Head of caudate nucleus (tissue), 42 donors: Measurements from ENCODE around the gene MYOM1.

Source experiments
- DNase-seq, 42 donors: peaks; one replicate each; pipeline versions ENCODE4 v3.0.0 to v3.0.0-alpha.2; 2020 to 2021; ENCODE audit warnings: mixed read lengths in 7 of 42
- intact Hi-C: fragments of 100-400 bp; cut with DNase I; formaldehyde crosslinking; loops from one replicate; pipeline ENCODE4 v1.15.0; 2022

The MYOM1 gene

DNA sequence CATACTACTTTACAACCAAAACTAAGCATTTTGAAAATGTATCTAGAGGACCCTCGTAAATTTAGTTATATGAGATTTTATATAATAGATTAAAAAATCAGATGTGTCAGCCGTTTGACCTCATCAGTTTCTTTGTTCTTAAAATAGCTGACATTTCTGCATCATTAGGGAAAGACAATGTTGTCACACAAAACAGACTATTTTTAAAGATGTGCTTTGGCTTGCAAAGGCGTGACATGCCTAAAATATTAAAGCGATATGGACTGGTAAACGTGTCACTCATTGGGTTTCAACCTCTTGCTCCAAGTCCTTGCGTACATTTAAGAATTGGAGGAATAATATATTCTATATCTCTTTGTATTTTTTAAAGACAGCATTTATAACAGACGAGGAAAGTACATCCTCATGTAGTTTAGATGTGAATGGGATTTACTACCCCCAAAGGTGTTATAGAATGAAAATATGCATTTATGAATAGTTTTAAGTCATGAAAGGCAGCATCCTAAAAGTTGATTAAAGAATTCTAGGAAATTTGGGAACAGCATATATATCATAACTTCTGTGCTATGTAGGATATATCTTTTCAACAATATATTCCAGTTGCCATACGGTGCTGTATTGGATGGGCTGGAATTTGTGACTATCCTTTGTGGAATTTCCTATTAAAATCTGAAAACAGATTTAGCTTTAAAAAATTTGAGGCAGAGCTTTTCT lies 31.6 kb upstream of the MYOM1 start:
- no peak for DNase-seq
- intact Hi-C loops, result no loop called here

DNA sequence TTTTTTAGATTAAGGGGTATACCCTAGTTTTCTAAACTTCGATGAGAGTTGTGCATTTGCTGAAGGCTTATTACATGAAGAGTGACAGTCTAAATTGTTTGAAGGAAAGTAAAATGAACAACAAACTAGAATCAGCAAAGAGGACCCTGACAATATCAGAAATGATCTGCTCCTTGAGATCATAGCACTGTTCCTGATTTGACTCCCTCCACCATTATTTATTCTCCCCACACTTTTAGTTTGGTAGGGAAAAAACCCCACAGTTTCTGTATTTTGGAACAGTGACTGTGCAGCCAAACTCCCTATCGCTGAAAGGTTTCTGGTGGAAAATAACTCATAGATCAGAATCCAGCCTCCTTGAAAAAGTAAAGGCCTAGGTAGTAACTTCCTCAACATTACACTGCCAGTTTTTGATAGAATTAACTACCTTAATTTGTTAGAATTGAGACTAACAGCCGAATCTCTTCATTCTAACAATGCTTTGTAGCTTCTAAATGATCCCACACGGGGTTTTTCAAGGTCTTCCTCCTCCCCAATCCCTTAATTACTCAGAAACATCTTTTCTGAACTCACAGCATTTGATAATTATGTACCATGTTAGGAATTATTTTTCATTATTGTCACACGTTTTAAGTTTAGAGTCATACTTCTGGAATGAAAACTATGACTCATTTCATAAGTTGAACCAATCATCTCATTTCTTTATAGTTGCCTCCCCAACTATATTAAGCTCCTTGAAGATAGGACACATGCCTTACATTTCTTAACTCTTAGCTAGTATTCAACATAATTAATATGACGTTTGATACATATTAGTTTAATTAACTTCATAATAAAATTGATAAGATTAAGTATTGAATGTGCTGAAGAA lies 30.7 kb upstream of the MYOM1 start:
- intact Hi-C loops, result no loop called here
- DNase-seq, result no peak

DNA sequence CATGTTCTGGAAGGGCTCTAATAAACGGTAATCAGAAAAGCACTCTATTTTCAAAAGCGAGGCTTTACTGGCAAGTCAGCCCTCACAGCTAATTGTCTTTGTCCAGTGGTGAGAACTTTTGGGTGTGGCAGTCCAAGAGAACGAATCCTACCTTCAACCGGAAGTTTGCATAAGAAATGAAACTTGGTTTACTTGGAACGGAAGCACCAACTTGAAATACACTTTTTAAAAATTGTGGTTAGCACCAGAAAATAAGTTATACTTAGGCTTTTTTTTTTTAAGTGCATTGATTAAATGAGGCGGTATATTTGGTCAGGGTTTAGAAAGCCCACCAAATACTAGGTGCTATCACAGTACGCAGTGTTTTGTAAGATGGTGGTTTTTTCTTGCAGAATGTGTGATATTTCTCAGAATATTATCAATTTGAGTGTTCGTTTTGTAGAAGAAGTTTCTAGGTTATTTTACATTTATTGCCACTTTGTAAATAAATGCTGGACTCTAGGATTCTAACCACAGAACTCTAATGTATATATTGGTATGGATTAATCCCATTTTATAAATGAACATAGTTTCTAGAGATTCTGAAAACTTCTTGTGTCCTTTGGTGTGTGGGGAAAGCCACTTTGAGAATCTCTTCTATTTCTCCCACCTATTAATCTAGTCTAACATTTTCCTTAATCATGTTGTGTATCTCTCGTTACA lies 29.0 kb upstream of the MYOM1 start:
- intact Hi-C loops, result loop anchor here (5.0 to 10.0 kb wide), 2 partner anchors 234 to 317 kb away; partner anchors contain the start of gene LPIN2
- DNase-seq, result no peak

DNA sequence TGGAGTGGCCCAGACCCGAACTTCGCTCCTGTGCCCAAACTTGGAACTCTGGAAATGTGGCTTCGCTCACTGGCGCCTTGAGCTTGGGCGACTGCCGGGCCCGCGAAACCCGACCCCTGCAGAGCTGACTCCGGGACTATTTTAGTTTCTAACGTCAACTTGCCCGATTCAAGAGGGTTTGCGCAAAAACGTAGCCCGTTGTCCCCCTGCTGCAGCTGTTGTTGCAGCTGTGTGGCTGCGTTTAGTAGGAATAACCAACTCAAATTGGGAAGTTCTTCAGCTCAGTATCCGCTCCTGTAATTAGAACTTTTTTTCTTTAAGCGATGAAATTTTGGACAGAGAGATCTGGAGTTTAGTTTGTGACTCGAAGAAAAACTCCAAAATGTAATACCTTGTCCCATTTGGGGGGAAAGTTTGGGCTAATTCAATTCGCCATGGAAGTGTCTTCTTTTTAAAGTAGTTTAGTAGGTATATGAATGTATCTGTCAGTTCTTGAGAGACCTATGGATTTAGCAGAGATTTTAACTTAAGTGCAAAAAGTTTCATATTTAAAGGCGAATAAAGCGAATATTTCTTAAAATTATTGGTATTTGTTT lies 28.4 kb upstream of the MYOM1 start:
- intact Hi-C loops, result loop anchor here (5.0 to 10.0 kb wide), 2 partner anchors 233 to 316 kb away; partner anchors contain the start of gene LPIN2

DNA sequence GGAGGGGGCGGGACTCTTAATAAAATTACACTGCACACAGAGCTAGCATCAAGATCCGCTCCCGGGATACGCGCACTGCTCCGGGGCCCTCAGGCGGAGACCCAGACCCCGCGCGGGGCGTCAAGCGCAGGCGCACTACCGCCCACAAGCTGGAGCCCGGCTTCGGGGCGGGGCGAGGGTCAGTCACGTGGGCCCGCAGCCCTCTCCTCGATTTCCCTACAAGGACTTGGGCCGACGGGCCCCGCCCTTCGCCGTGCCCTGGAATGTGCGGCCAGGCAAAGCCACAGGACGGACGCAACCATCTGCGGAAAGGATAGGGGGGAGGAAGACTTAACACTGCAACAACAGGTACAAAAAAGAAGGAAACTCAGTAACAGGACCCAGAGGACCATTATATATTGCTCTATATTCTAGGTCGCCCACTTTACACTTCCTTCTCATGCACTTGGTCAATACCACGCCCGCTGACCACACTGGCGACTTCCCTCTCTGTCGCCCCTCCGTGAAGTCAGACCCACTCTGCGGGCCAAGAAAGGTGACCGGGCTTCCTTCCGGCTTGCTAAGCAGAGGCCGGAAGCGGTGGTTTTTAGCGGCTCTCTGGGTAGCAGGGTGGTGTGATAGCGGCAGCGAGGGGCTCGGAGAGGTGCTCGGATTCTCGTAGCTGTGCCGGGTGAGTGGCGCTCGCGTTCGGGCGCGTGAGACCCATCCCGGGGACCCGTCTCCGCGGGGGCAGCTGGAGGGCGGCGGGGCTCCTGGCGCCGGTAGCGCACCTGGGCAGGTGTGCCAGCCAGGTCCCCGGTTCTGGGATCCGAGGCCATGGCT lies 27.7 kb upstream of the MYOM1 start, which contains the start of gene MYL12A:
Gene MYL12A, plus strand, starts transcription at position 562 of the 822 bp plus-strand sequence. CDS start 5,447 bp downstream, outside the sequence.
- intact Hi-C loops, result loop anchor here (5.0 to 10.0 kb wide), 2 partner anchors 233 to 315 kb away; partner anchors contain the start of gene LPIN2
- DNase-seq, result peak; percentile 88 to 97 (median 93)

More for the DNA sequence above, 28.4 kb upstream of the MYOM1 start:
- DNase-seq, result peak in 8 of 42 donors; percentile 11 to 47 (median 26)

DNA sequence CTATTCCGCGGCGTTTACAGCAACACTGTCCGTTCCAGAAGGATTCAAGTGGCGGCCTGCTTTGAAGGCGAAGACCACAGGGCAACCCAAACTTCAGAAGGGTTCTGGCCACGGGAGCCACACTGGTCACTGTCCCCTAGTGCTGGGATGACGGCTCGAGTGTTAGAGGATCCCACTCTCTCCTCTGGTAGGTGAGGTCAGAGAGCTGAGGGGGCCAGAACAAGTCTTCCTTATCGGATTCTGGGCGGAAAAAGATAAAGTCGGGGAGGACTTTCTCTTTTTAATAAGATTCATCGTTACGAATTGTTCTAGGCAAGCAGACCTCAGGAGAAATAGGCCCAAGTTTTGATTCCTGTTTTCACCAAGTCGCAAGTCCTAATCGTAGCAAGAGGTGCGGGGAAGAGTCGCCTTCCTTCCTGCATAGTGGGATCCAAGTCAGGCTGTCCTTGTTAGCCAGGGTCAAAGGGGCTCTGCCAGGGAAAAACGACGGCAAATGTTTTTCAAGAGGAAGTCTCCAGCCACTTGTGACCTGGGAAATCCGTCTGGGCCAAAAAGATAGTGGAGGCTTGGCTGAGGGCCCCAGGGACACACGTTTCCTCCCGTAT lies 27.0 kb upstream of the MYOM1 start:
- DNase-seq, result peak in 31 of 42 donors; percentile 11 to 70 (median 31)
- intact Hi-C loops, result loop anchor here (5.0 to 10.0 kb wide), 2 partner anchors 232 to 314 kb away; partner anchors contain the start of gene LPIN2

DNA sequence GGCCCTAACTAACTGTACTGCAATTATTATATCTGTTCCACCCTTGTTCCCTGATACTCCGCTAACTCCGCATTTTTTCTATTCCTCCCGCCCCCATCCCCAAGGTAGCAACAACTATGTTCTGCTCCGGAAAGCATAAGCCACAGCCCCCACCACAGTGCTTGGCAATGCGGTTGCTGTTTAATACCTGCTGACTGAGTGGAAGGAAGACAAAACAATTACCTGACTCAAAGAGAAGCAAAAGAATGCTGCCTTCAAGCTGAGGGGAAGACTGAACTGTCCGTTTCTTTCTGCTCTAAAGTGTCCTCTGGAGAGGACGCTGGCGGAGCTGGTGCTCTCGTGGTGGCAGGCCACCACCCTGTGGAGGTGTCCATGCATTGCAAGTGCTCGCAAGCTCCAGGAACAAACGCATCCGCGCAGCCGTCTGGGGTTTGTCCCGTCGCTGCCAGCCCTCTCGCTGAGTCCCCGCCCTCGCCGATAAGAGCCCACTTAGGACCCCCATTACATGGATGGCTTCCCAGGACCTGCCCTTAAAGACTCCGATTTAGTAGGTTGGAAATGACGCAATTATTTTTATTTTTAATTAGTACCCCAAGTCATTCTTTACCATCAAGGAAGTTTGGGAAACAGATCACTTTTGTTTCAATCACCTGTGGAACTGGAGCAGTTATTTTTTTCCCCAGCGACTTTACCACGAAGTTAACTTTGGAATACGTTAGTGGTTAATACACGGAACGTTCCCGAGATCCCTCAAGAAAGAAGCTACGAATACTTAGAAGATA lies 26.3 kb upstream of the MYOM1 start:
- DNase-seq, result peak; percentile 77 to 95 (median 88)

DNA sequence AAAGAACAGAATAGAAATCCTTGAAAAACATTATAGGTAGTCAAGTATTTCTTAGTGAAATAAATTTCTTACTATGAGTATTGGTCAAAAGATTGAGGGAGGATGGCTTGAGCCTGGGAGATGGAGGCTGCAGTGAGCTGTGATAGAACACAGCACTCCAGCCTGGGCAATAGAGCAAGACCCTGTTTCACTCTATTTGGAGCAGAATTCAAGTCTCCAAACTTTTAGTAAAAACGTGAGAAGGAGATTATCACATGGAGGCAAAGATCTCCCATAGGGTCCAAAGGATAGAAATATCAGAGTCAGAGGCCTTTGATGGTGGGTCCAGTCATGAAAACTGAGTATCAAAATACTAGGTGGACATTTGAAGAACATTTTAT lies 25.4 kb upstream of the MYOM1 start:
- DNase-seq, result no peak
- intact Hi-C loops, result loop anchor here (5.0 to 10.0 kb wide), 2 partner anchors 230 to 313 kb away; partner anchors contain the start of gene LPIN2

More for the DNA sequence above, 26.3 kb upstream of the MYOM1 start:
- intact Hi-C loops, result loop anchor here (5.0 to 10.0 kb wide), 2 partner anchors 231 to 314 kb away; partner anchors contain the start of gene LPIN2

DNA sequence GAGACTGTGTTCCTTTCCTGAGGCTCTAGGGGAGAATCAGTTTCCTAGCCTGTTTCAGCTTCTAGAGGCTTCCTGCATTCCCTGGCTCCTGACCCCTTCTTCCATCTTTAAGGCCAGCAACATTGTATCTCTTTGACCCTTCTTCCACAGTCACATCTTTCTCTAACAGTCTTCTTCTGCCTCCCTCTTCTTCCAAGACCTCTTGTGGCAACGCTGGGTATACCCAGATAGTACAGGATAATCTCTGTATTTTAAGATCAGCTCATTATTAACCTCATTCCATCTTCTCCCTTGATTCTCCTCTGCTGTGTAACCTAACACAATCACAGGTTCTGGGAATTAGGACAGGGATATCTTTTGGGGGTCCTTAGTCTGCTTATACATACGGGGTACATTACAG lies 19.0 kb upstream of the MYOM1 start:
- intact Hi-C loops, result no loop called here
- no peak for DNase-seq

DNA sequence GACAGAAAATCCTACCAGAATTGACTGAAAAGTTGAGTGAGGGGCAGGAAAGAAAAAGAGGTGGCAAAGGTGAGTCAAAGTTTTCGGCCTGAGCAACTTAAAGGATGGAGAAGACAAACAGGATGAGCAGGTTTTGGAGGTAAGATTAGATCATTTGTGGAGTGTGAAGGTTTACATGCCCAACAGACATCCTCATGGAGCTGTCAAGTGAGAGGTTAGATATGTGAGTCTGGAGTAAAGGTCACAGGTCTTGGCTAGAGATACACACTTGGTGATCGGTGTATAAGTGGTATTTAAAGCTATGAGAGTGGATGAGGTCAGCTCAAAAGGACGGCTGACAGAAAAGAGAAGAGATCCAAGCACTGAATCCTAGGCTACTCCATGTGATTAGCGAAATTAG lies 16.7 kb upstream of the MYOM1 start:
- intact Hi-C loops, result no loop called here
- DNase-seq, result no peak

DNA sequence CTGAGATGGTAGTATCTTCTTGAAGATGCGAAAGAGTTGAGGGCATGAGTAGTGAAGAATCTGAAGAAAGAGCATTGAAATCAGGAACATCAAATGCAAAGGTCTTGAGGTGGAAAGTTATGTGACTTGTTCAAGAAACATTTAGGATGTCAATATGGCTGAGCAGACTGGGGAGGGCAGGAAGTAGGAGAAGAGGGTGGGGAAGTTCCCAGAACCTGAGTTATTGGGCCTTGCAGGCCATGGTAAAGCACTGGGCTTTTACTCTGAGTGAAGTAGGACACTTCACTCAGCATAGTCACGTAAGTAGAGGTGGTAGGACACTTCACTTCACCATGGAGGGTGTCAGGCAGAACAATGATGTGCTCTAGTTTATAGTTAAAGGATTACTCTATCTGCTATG lies 16.1 kb upstream of the MYOM1 start:
- no peak for DNase-seq
- intact Hi-C loops, result no loop called here

DNA sequence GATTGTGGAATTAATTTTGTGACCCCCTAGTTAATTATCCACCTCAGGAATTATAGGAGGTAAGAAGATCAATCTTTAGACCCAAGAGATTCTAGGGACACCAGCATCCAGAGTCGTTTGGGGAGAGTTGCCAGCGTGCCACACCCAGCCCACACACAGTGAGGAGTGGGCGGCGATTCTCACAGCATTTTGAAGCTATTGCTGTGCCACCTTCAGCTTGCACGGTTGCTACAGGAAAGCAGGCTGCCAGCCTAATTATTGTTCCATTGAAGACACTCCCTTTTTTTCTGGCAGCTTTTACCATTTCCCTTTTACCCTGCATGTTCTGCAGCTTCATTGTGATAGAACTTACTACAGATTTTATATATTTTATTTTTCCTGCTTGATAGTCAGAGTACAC lies 14.7 kb upstream of the MYOM1 start:
- intact Hi-C loops, result no loop called here
- peak; percentile 39 to 92 (median 72) for DNase-seq

DNA sequence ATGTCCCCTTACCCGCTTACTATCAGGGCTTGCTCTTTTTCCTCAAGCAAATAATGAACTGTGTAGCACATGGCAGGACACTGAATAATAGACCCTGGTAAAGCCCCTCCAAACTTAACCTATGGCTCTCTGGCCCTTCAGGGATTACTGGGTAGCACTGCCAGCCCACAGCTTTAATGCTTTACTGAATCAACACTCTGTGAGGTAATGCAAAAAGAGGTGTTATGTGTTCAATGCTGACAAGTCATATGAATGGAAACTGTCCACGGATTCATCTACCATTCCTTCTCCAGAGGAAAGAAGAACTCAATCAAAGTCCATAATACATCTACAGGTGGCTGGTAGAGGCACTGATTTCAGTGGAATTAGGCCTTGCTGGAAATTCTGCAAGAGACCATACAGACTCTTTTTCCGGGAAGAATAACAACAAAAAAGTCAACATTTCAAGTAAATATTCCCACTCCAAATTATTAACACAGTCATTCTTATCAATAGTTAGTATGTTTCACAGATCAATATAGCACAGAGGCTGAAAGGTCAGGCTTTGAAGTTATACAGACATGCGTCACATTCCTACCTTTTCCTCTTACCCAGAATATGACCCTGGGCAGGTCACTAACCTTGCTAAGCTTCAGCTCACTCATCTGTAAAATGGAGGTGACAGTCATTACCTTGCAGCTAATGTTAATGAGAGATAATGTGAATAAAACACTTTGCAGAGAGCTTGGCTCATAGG lies 13.8 kb upstream of the MYOM1 start:
- peak in 1 of 42 donors; percentile 9 for DNase-seq
- intact Hi-C loops, result no loop called here

DNA sequence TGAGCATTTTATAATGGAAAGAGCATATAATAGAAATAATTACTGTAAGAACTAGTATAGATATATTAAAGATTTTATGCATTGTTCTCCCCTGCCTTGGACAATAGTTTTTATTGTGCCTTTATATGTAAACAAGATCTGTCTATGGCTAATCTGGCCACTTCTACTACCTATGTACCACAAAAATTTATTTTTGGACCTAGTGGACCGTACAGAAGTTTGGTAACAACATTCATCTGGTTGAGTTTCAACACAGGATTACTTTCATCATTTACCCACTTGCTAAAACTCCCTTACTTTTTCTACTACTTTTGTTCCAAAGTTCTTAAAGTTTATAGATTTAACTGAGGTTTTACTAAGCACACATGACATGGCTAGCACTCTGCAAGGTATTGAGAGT lies 13.2 kb upstream of the MYOM1 start:
- no peak for DNase-seq
- intact Hi-C loops, result no loop called here

DNA sequence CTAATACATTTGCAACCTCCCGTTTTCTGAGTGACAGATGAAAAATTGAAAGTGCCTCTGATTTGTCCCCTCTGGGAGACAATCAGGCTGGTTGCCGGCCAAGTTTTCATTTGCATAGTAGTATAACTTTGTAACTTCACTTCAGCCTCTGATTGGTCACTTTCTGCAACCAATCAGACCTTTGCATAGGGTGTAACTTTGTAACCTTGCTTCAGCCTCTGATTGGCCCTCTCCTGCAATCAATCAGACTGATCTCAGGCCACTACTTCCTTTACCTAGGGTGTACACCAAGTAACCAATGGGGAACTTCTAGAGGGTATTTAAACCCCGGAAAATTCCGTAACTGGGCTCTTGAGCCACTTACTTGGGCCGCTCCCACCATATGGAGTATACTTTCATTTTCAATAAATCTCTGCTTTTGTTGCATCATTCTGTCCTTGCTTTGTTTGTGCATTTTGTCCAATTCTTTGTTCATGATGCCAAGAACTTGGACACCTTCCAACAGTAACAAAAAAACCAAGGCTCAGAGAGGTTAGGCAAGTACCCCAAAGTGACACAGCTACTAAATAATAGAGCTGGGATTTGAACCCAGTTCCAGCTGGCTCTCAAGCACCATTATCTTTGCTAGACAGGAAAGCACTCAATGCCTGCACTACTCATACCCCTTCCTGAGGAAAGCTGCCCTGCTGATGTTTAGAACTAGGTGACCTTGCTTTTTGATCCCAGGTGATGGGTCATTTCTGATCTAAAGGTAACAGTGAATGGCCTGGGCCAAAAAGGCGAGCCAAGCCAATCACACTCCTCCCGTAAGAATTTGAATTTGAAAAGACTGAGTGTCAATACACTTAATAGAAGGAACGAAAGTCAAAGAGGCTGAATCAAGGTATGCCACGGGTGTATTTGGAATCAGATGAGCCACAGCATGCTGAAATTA lies 10.9 kb upstream of the MYOM1 start:
- intact Hi-C loops, result no loop called here
- DNase-seq, result no peak
